H1 (cell line): ENCODE results near the gene HEATR9. TPM values are rescaled to one million over a fixed set of nuclear protein-coding genes. Genes with fewer than 3 reads are reported as not detected.

Experiments
- HDAC6 ChIP-seq: IDR thresholded peaks from one replicate; pipeline ENCODE4 v1.7.1; 2012; ENCODE audit warnings: low read depth, mild to moderate bottlenecking, inconsistent platforms, low read length, moderate library complexity
- PHF8 ChIP-seq: fragments of 200-600 bp; sonication (generic); conservative IDR thresholded peaks from 2 replicates; pipeline ENCODE4 v1.7.1; 2012; ENCODE audit warnings: low read depth, mild to moderate bottlenecking, inconsistent platforms, low read length, moderate library complexity
- POLR2AphosphoS5 ChIP-seq: IDR thresholded peaks from 2 replicates; pipeline ENCODE4 v1.6.1; 2011; ENCODE audit warnings: low read depth, low read length
- SP1 ChIP-seq: IDR thresholded peaks from 2 replicates; pipeline ENCODE4 v1.6.1; 2011; ENCODE audit warnings: low read depth, low read length
- YY1 ChIP-seq: IDR thresholded peaks from 2 replicates; pipeline ENCODE4 v1.6.1; 2011; ENCODE audit warnings: low read depth, mild to moderate bottlenecking, low read length
- polyA plus RNA-seq, 7 experiments: library from polyadenylated mRNA; depleted of rRNA in 3 of 7; stranded (reverse) in 5 of 7; unstranded in 2 of 7; fragments of >200 nt in 5 of 7; fragments of 200-250 nt in 2 of 7; gene quantifications; 1 replicate in 5 of 7; 2 replicates in 1 of 7; 4 replicates in 1 of 7; pipeline versions ENCODE4 v1.2.1 to v1.2.3, GENCODE V29; 2011 to 2013; ENCODE audit warnings: missing spikeins in 2 of 7, mixed read lengths in 2 of 7
- total RNA-seq: library from RNA; stranded (reverse); fragmentation: NEBNext Ultra II Directional; extraction: Animal tissue kit (Norgen Biotek cat#: 25700); gene quantifications from 2 replicates; pipeline ENCODE4 v1.2.1, GENCODE V29; 2021

HEATR9 gene
- total and polyA plus RNA-seq, 2 of the 8 experiments (the other 6 are each of a cell fraction or from before 2014, with no cell fraction given) = not detected

DNA sequence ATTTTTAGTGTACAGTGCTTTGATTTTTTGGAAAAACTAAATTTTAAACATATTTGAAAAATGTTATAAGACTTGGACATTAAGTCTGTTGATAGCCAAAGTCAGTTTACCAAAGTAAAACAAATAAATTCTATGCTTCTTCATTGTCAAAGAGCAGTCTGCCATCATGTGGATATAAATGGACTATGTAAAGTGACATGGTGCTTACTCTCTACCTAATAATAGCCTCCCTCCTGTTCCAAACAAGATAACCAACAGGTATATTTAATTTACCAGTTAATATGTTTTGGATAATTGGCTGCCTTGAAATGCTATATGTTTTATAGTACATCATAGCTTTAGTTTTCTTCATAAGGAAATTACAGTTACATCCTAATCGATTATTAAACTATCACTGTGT, 43.5 kb downstream of the HEATR9 start (continued):
- TF ChIP-seq SP1 = no peak
- no peak for TF ChIP-seq PHF8
- TF ChIP-seq POLR2AphosphoS5 = no peak
- no peak for TF ChIP-seq HDAC6
- no peak for TF ChIP-seq YY1
